Ishikawa (cell line): ENCODE data around the gene EPM2A.

Source experiments
- CEBPB ChIP-seq: IDR thresholded peaks from 2 replicates; pipeline ENCODE4 v1.6.1; 2012
- CREB1 ChIP-seq: IDR thresholded peaks from 2 replicates; pipeline ENCODE4 v1.6.1; 2012; ENCODE audit warnings: low read depth
- EP300 ChIP-seq: IDR thresholded peaks from 2 replicates; pipeline ENCODE4 v1.6.1; 2012; ENCODE audit warnings: borderline replicate concordance
- FOXM1 ChIP-seq: IDR thresholded peaks from 2 replicates; pipeline ENCODE4 v1.6.1; 2012; ENCODE audit warnings: low read depth, borderline replicate concordance
- NFIC ChIP-seq: IDR thresholded peaks from 2 replicates; pipeline ENCODE4 v1.6.1; 2012
- RAD21 ChIP-seq: IDR thresholded peaks from 2 replicates; pipeline ENCODE4 v1.6.1; 2012; ENCODE audit warnings: low read depth
- REST ChIP-seq: IDR thresholded peaks from 2 replicates; pipeline ENCODE4 v1.6.1; 2012; ENCODE audit warnings: low read depth, mild to moderate bottlenecking
- TAF1 ChIP-seq: IDR thresholded peaks from 2 replicates; pipeline ENCODE4 v1.6.1; 2012; ENCODE audit warnings: low read depth, mild to moderate bottlenecking
- TCF12 ChIP-seq: IDR thresholded peaks from 2 replicates; pipeline ENCODE4 v1.6.1; 2012; ENCODE audit warnings: low read depth
- TEAD4 ChIP-seq: IDR thresholded peaks from 2 replicates; pipeline ENCODE4 v1.6.1; 2012
- USF1 ChIP-seq: IDR thresholded peaks from 2 replicates; pipeline ENCODE4 v1.6.1; 2012
- YY1 ChIP-seq: IDR thresholded peaks from 2 replicates; pipeline ENCODE4 v1.6.1; 2012; ENCODE audit warnings: low read depth
- TF ChIP-seq, protein P1 (sequence below): IDR thresholded peaks from 2 replicates; pipeline ENCODE4 v1.6.1; 2012

GRCh38 chr6:145668844-145669243 lies 66.5 kb downstream of the EPM2A start:
- TF ChIP-seq EP300 (no peak), RAD21 (no peak), CEBPB (no peak), FOXM1 (no peak), YY1 (no peak), REST (no peak), TAF1 (no peak), TEAD4 (no peak), TCF12 (no peak), USF1 (no peak), NFIC (no peak), CREB1 (no peak)
- TF ChIP-seq, protein P1, sequence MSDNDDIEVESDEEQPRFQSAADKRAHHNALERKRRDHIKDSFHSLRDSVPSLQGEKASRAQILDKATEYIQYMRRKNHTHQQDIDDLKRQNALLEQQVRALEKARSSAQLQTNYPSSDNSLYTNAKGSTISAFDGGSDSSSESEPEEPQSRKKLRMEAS = no peak
